ENCODE data around the gene BLOC1S4.

DNA sequence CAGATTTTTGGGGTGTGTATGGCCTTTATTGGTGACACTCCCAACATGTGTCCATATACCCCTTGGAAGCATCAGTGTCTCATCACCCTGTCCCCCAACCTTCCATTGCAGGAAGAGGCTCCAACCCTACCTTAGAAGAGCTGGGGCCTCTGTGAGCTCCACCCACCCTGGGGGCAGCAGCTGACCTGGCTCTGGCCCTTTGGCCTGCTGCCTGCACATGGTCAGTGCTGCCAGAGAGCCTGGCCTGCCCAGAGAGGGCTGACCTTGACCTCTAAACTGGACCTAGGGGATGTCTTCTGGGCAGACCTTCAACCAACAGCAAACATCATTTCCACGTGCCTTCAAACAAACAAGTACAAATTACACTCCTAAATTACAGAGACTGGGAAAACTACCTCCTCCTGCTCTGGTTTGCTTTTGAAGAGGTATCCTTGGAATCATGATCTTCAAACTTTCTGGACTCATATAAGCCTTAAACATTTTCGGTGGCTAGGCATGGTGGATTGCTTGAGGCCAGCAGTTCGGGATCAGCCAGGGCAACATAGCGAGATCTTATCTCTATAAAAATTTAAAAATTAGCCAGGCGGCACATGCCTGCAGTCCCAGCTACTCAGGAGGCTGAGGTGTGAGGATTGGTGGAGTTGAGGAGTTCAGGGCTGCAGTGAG is 39.2 kb downstream of the BLOC1S4 start:
- TF ChIP-seq, protein P1, sequence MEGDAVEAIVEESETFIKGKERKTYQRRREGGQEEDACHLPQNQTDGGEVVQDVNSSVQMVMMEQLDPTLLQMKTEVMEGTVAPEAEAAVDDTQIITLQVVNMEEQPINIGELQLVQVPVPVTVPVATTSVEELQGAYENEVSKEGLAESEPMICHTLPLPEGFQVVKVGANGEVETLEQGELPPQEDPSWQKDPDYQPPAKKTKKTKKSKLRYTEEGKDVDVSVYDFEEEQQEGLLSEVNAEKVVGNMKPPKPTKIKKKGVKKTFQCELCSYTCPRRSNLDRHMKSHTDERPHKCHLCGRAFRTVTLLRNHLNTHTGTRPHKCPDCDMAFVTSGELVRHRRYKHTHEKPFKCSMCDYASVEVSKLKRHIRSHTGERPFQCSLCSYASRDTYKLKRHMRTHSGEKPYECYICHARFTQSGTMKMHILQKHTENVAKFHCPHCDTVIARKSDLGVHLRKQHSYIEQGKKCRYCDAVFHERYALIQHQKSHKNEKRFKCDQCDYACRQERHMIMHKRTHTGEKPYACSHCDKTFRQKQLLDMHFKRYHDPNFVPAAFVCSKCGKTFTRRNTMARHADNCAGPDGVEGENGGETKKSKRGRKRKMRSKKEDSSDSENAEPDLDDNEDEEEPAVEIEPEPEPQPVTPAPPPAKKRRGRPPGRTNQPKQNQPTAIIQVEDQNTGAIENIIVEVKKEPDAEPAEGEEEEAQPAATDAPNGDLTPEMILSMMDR (IDR thresholded peaks at IDR 0.05), result no peak
- TF ChIP-seq POLR2A (IDR thresholded peaks at IDR 0.05), result no peak

Data from uterus (tissue), 2 donors.